ENCODE measurements around the gene SOX8. TPM values are rescaled to one million over a fixed set of nuclear protein-coding genes. Genes with fewer than 3 reads are reported as not detected.
"Not testable (repeated sequence)": the region's sequence is repeated elsewhere in the genome, so short reads cannot be mapped to it uniquely, and the experiment has no call there.

SOX8 gene
- total RNA-seq, 2 experiments from 2014 or later, result 0.10 to 0.13 TPM

DNA sequence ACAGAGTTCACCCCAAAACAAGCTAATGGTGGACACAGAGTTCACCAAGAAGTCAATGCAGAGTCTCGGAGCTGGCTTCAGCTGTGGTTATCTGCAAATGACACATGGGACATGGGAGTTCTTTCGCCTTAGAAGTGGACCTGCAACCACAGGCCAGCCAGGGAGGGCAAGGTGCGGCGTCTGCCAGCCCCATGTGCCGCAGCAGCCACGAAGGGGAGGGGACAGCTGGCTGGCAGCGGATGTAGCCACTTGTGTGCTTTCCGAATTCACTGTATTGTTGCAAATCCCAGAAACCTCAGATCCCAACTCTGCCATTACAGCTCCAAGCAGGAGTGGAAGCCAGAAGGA, 35.5 kb upstream of the SOX8 start:
- POLR2A ChIA-PET, result no interaction called here
- H3K36me3 Mint-ChIP-seq (ENCODE audit: low read depth), result peaks cover 25% of the 10 kb centered on the region
- H3K4me3 Mint-ChIP-seq, result no peak overlapping the region

DNA sequence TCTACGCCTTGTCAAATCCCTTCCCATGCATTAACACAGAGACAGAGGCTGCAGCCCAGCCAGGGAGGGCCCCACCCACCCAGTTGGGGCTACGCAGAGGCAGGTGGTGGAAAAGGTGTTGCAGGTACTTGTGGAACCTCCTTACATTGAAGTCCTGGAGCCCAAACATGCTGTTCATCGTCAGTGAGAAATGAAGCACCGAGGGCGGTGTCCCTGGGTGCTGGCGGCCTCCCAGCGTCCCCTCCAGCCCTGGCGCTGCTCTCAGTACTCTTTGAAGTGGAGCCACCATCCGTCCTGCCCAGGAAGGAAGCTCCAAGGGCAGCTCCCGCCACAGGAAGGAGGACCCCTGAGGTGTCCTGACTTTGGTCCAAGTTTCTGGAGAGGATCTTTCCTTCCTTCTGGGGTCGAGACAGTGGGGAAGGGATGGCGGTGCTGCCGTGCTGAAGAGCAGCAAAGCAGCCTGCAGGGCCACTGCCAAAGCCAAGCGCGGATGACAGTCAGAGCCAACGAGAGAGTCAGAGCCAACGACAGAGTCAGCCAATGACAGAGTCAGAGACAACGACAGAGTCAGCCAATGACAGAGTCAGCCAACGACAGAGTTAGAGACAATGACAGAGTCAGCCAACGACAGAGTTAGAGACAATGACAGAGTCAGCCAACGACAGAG, 34.2 kb upstream of the SOX8 start:
- Mint-ChIP-seq H3K27me3 (no peaks in the 10 kb centered on the region), H3K27ac (no peak overlapping the region), H3K36me3 (ENCODE audit: low read depth) (peaks cover 22% of the 10 kb centered on the region), H3K4me1 (no peaks in the 10 kb centered on the region), H3K4me3 (no peak overlapping the region), H3K9me3 (peaks cover 9% of the 10 kb centered on the region)
- POLR2A ChIA-PET, result no interaction called here
- DNase-seq, result no peak
- CTCF ChIA-PET, result no interaction called here

More for the DNA sequence above, 35.5 kb upstream of the SOX8 start:
- DNase-seq, result no peak
- Mint-ChIP-seq H3K9me3 (peaks cover 14% of the 10 kb centered on the region), H3K27ac (no peak overlapping the region), H3K4me1 (no peaks in the 10 kb centered on the region), H3K27me3 (no peaks in the 10 kb centered on the region)
- CTCF ChIA-PET, result no interaction called here

DNA sequence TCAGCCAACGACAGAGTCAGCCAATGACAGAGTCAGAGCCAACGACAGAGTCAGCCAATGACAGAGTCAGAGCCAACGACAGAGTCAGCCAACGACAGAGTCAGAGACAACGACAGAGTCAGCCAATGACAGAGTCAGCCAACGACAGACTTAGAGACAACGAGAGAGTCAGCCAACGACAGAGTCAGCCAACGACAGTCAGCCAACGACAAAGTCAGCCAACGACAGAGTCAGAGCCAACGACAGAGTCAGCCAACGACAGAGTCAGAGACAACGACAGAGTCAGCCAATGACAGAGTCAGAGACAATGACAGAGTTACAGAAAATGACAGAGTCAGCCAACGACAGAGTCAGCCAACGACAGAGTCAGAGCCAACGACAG, 33.7 kb upstream of the SOX8 start:
- DNase-seq, CTCF ChIA-PET, H3K9me3 Mint-ChIP-seq, H3K4me3 Mint-ChIP-seq, POLR2A ChIA-PET, H3K27me3 Mint-ChIP-seq, H3K27ac Mint-ChIP-seq, H3K4me1 Mint-ChIP-seq: not testable (repeated sequence)
- H3K36me3 Mint-ChIP-seq (ENCODE audit: low read depth), result peaks cover 18% of the 10 kb centered on the region

DNA sequence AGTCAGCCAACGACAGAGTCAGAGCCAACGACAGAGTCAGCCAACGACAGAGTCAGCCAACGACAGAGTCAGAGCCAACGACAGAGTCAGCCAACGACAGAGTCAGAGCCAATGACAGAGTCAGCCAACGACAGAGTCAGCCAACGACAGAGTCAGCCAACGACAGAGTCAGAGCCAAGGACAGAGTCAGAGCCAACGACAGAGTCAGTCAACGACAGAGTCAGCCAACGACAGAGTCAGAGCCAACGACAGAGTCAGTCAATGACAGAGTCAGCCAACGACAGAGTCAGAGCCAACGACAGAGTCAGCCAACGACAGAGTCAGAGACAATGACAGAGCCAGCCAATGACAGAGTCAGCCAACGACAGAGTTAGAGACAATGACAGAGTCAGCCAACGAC, 32.8 kb upstream of the SOX8 start:
- H3K27me3 Mint-ChIP-seq, CTCF ChIA-PET, H3K27ac Mint-ChIP-seq, H3K4me3 Mint-ChIP-seq, H3K4me1 Mint-ChIP-seq, POLR2A ChIA-PET, DNase-seq, H3K9me3 Mint-ChIP-seq: not testable (repeated sequence)
- peaks cover 17% of the 10 kb centered on the region for H3K36me3 Mint-ChIP-seq (ENCODE audit: low read depth)

DNA sequence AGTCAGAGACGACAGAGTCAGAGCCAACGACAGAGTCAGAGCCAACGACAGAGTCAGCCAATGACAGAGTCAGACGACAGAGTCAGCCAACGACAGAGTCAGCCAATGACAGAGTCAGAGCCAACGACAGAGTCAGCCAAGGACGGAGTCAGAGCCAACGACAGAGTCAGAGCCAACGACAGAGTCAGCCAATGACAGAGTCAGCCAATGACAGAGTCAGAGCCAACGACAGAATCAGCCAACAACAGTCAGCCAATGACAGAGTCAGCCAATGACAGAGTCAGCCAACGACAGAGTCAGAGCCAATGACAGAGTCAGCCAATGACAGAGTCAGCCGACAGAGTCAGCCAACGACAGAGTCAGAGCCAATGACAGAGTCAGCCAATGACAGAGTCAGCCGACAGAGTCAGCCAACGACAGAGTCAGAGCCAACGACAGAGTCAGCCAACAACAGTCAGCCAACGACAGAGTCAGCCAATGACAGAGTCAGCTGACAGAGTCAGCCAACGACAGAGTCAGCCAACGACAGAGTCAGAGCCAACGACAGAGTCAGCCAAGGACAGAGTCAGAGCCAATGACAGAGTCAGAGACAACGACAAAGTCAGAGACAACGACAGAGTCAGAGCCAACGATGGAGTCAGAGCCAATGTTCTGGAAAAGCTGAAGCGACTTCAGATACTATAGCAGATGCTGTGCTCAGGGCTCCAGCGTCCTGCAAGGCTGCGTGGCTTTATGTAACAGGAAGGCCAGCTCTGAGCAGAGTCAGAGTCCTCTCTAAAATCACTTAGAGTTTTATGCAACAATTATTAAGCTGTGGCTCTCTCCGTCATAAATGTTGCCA, 30.6 kb upstream of the SOX8 start:
- POLR2A ChIA-PET; H3K36me3 Mint-ChIP-seq (ENCODE audit: low read depth); H3K4me3 Mint-ChIP-seq; H3K27me3 Mint-ChIP-seq; H3K9me3 Mint-ChIP-seq; H3K4me1 Mint-ChIP-seq; H3K27ac Mint-ChIP-seq; CTCF ChIA-PET; DNase-seq: not testable (repeated sequence)

DNA sequence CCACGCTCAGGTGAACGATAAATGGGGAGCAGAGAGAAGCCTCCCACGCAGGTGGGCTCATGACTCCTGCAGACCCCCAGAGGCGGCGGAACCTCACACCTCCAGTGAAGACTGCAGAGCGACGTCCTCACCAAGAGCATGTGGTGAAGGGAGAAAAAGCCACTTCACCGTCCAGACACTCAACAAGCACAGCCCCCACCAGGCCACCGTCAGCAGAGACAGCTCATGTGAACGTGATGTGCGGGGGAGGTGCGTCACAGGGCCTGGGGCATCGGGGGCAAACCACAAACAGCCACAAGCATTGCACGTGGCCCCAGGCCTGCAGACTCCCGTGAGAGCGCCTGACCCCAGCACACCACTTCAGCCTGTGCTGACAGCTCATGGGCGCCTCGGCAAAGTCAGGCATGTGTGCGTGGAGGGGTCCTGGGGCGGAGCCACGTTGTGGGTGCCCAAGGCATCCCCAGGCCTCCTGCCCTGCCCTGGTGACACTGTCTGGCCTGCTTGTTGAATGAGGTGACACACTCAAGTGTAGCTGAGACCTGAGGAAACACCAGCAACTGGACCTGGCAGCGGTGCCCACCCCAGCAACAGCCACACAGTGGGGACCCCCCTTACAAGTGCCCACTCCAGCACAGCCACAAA, 29.8 kb upstream of the SOX8 start:
- Mint-ChIP-seq H3K36me3 (ENCODE audit: low read depth) (peaks cover 8% of the 10 kb centered on the region), H3K4me3 (no peak overlapping the region), H3K9me3 (no peaks in the 10 kb centered on the region), H3K27me3 (no peaks in the 10 kb centered on the region), H3K27ac (no peak overlapping the region), H3K4me1 (no peaks in the 10 kb centered on the region)
- no peak for DNase-seq
- POLR2A ChIA-PET, result no interaction called here
- CTCF ChIA-PET, result no interaction called here

DNA sequence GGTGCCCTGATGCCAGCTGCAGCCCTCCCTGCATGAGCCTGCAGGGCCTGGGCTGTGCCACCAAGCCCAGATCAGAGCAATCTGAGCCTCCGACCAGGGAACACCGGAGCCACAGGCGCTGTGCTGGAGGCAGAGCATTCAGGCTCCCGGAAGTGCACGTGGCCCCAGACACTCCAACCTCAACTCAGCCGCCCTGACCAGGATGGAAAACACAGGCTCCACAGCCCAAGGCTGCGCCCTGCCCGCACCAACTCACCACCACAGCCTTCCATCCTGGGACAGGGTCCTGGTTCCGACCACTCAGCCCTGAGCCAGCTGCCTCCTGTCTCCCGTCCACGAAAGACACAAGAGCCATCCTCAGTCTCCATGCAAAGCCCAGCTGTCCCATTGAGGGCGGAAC, 29.2 kb upstream of the SOX8 start:
- no peak for DNase-seq
- H3K36me3 Mint-ChIP-seq (ENCODE audit: low read depth), result peaks cover 7% of the 10 kb centered on the region
- no peak overlapping the region for H3K4me3 Mint-ChIP-seq
- H3K27me3 Mint-ChIP-seq, result no peaks in the 10 kb centered on the region
- no peaks in the 10 kb centered on the region for H3K4me1 Mint-ChIP-seq
- H3K9me3 Mint-ChIP-seq, result no peaks in the 10 kb centered on the region
- ChIA-PET POLR2A (no interaction called here), CTCF (no interaction called here)
- H3K27ac Mint-ChIP-seq, result no peak overlapping the region

DNA sequence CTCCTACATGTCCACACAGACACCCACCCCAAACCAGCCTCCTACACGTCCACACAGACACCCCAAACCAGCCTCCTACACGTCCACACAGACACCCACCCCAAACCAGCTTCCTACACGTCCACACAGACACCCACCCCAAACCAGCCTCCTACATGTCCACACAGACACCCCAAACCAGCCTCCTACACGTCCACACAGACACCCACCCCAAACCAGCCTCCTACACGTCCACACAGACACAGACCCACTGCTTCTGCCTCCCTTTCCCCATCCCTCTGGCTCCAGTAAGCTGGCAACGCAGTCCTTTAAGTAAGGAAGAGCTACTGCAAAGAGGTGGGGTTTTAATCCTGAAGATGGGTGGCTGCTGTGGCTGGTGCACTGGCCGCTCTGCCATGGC, 27.8 kb upstream of the SOX8 start:
- H3K4me1 Mint-ChIP-seq; H3K4me3 Mint-ChIP-seq; H3K27me3 Mint-ChIP-seq; H3K9me3 Mint-ChIP-seq; H3K36me3 Mint-ChIP-seq (ENCODE audit: low read depth); H3K27ac Mint-ChIP-seq; DNase-seq; POLR2A ChIA-PET; CTCF ChIA-PET: not testable (repeated sequence)

DNA sequence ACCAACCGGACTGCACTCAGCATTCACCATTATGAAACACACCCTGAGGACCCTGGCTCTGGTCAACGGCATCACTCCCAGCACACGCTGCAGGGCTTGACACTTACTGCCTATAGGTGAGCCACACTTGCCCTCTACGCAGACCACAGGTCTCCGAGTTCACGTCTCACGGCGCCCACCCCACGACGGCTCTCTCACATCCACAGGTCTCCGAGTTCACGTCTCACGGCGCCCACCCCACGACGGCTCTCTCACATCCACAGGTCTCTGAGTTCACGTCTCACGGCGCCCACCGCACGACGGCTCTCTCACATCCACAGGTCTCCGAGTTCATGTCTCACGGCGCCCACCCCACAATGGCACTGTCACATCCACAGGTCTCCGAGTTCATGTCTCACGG, 25.8 kb upstream of the SOX8 start:
- DNase-seq; H3K27ac Mint-ChIP-seq; H3K4me3 Mint-ChIP-seq; POLR2A ChIA-PET; H3K27me3 Mint-ChIP-seq; H3K9me3 Mint-ChIP-seq; H3K36me3 Mint-ChIP-seq (ENCODE audit: low read depth); H3K4me1 Mint-ChIP-seq; CTCF ChIA-PET: not testable (repeated sequence)

DNA sequence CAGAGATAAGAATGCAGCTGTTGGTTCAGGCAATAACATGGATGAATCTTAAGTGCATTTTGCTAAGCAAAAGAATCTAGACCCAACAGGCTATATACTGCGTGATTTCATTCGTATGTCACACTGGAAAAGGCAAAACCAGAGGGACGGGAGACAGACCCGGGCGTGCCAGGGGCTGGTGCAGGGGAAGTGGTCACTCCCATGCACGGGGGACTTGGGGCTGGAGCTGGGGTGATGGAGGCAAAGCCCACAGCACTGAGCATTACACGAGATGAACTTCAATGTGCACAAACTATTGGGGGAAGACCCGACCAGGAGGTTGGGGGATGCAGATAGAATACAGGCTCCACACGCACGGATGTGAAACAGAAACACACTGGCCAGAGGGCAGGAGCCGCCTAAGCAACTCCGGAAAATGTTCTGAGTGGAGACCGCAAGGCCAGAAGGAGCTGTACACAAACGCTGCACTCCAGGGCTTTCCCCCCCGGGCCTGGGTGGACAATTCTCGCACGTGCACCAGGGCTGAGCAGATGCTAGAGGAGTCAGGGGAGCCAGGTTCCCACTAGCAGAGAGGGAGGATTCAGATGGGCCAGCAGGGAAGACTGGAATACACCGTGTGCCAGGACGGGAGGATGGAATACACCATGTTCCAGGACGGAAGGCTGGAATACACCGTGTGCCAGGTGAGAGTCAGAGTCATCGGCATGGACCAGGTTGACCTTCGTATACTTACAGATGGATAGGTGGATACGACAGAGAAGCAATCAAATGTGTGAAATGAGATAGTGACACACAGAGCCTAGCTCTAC, 22.1 kb upstream of the SOX8 start:
- H3K9me3 Mint-ChIP-seq, result no peaks in the 10 kb centered on the region
- no peak overlapping the region for H3K4me3 Mint-ChIP-seq
- peaks cover 7% of the 10 kb centered on the region for H3K36me3 Mint-ChIP-seq (ENCODE audit: low read depth)
- no peak overlapping the region for H3K27ac Mint-ChIP-seq
- no peaks in the 10 kb centered on the region for H3K27me3 Mint-ChIP-seq
- ChIA-PET POLR2A (no interaction called here), CTCF (no interaction called here)
- H3K4me1 Mint-ChIP-seq, result peaks cover 20% of the 10 kb centered on the region
- DNase-seq, result no peak

DNA sequence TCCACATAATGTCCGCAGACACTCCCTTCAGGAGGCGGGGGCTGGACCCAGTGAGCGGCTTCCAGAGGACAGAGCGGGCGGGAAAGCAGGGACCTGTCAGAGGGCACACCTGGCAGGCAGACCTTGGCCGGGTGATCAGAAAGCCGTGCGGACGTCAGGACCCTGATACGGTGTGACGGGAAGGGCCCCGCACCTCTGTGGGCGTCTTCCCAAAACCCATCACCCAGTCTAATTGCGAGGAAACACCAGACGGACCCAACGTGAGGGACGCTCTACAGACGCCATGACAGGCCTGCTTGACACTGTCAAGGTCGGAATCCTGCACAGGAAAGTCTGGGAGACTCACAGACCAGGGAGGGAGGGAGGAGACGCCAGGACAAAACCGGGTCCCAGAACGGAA, 19.2 kb upstream of the SOX8 start:
- H3K36me3 Mint-ChIP-seq (ENCODE audit: low read depth), result peaks cover 31% of the 10 kb centered on the region
- DNase-seq, result no peak
- POLR2A ChIA-PET, result no interaction called here
- H3K9me3 Mint-ChIP-seq, result no peaks in the 10 kb centered on the region
- H3K4me1 Mint-ChIP-seq, result peaks cover 38% of the 10 kb centered on the region
- H3K27me3 Mint-ChIP-seq, result no peaks in the 10 kb centered on the region
- peak overlapping the region; percentile 44 for H3K27ac Mint-ChIP-seq
- no peak overlapping the region for H3K4me3 Mint-ChIP-seq
- CTCF ChIA-PET, result no interaction called here

DNA sequence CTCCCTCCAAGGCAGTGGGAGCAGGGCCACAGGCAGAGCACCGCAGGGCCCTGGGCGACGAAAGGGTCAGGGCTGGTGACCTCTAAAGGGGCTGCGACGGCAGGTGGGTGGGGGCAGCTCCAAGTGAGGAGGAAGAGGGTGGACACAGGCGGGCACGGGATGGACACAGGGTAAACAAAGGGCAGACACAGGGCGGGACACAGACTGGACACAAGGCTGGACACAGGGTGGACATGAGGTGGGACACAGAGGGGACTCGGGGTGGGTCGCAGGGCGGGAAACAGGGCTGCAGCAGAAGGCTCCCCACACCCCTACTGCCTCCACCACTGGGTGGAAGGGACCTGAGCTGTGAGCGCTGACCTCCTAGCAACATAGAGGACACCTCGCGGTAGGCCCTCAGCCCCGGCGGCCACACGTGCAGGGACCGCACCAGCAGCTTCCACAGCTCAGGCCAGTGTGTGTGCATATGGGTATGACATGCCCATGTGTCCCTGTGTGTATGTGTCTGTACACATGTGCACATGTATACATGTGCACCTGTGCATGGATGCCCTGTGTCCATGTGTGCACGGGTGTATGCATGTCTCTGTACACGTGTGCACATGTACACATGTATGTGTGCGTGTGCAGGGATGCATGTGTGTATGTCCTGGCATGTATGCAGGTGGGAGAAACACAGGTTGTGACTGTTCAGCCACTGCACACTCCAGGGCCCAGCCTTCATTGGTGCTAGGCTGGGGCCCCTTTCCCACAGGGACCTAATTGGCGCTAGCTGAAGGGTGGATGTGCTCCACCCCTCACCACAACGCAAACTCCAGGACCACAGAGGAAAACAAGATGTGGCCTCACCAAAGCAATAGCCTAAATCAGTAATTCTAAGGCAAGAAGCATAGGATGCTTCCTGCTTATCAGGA, 18.4 kb upstream of the SOX8 start:
- ChIA-PET CTCF (interaction anchor here (0.6 to 1.5 kb wide), 2 partner anchors 41 to 222 kb away, joined by 4 to 5 read pairs; partner anchors contain the start of gene CIAO3), POLR2A (interaction anchor here (0.9 to 2.2 kb wide), 9 partner anchors 18 to 373 kb away, joined by 3 to 9 read pairs (median 4); partner anchors contain the start of genes RAB40C and SOX8)
- Mint-ChIP-seq H3K4me3 (peak overlapping the region; percentile 79), H3K27ac (peak overlapping the region; percentile 98), H3K9me3 (no peaks in the 10 kb centered on the region), H3K4me1 (peaks cover 39% of the 10 kb centered on the region), H3K36me3 (ENCODE audit: low read depth) (peaks cover 37% of the 10 kb centered on the region), H3K27me3 (no peaks in the 10 kb centered on the region)
- peak; percentile 32 for DNase-seq
